Aorta (tissue), 5 donors: Measurements from ENCODE around the gene PLEKHG3. TPM values are rescaled to one million over a fixed set of nuclear protein-coding genes. Genes with fewer than 3 reads are reported as not detected.

Source experiments
- ATAC-seq: fragments of 200-7000 bp; cut with Tn5 transposase; one replicate; pipeline ENCODE4 v1.9.1; 2022; ENCODE audit warnings: moderate library complexity; ENCODE audit not compliant: low FRiP score
- DNase-seq, 2 donors: peaks; one replicate each; pipeline ENCODE4 v3.0.0-alpha.2; 2020
- H3K27ac ChIP-seq, 2 donors: one replicate each; pipeline ENCODE4 v1.5.1; 2013; ENCODE audit warnings: low read length in 2 of 2, mild to moderate bottlenecking in 2 of 2, moderate library complexity in 2 of 2, control low read depth in 1 of 2, inconsistent platforms in 1 of 2, low read depth in 1 of 2
- H3K27me3 ChIP-seq, 2 donors: one replicate each; pipeline ENCODE4 v1.6.1; 2013; ENCODE audit warnings: control low read depth in 1 of 2, low read length in 1 of 2, mild to moderate bottlenecking in 1 of 2, moderate library complexity in 1 of 2; ENCODE audit not compliant: insufficient read depth in 2 of 2, control insufficient read depth in 1 of 2
- H3K36me3 ChIP-seq, 2 donors: one replicate each; pipeline ENCODE4 v1.6.1; 2013; ENCODE audit warnings: control low read depth in 1 of 2, low read length in 1 of 2, mild to moderate bottlenecking in 1 of 2; ENCODE audit not compliant: insufficient read depth in 2 of 2, control insufficient read depth in 1 of 2
- H3K4me1 ChIP-seq, 2 donors: one replicate each; pipeline ENCODE4 v1.6.1; 2013; ENCODE audit warnings: low read length in 2 of 2, control low read depth in 1 of 2, mild to moderate bottlenecking in 1 of 2, moderate library complexity in 1 of 2; ENCODE audit not compliant: insufficient read depth in 2 of 2, control insufficient read depth in 1 of 2
- H3K4me3 ChIP-seq, 2 donors: one replicate each; pipeline ENCODE4 v1.5.1; 2013; ENCODE audit warnings: low read length in 2 of 2, control low read depth in 1 of 2, mild to moderate bottlenecking in 1 of 2
- H3K9me3 ChIP-seq: one replicate; pipeline ENCODE4 v1.6.1; 2013; ENCODE audit warnings: mild to moderate bottlenecking, low read length; ENCODE audit not compliant: control insufficient read depth
- WGBS, 2 donors: extraction: QIAGEN DNeasy Blood & Tissue Kit; methylation state at CpG; one replicate each; pipeline ENCODE4 v1.1.7; 2013; 5-methylcytosine and 5-hydroxymethylcytosine counted together
- intact Hi-C, 2 donors: fragments of 100-400 bp; cut with DNase I; formaldehyde crosslinking; loops; one replicate each; pipeline versions ENCODE4 v1.14.2 to v1.15.0; 2022
- polyA plus RNA-seq, 2 donors: library from polyadenylated mRNA; stranded (reverse); fragments of 200-250 nt; gene quantifications; one replicate each; pipeline ENCODE4 v1.2.3, GENCODE V29; 2013
- total RNA-seq, 2 donors: library from RNA; stranded (reverse); fragmentation: NEBNext Ultra II Directional; extraction: Animal tissue kit (Norgen Biotek cat#: 25700); gene quantifications; one replicate each; pipeline ENCODE4 v1.2.1, GENCODE V29; 2021
- donor health status: healthy with polysubstance abuse.
- donor health status: Bipolar disorder and iron deficiency.
- donor health status: DM: no; HTN: no; CAD: no.
- donor health status: DM: no; HTN: no; CAD: no.
- donor health status: DM: yes; HTN: yes; CAD: no.

The PLEKHG3 gene
- total and polyA plus RNA-seq, 4 donors = 10.9 to 82.9 (median 48.2) TPM

- DNase-seq = no peak
- no peak for ATAC-seq
- Histone ChIP-seq H3K4me3 (no peak overlapping the region), H3K27ac (peak overlapping the region in 1 of 2 donors; percentile 75), H3K4me1 (peaks cover 0 to 2% of the 10 kb centered on the region in 2 donors), H3K36me3 (no peaks in the 10 kb centered on the region), H3K27me3 (no peaks in the 10 kb centered on the region), H3K9me3 (no peaks in the 10 kb centered on the region)
- intact Hi-C loops = loop anchor here in 1 of 2 donors (5.0 to 10.0 kb wide), 3 partner anchors 34 to 217 kb away; partner anchors contain the start of genes HSPA2 and PPP1R36
- whole genome bisulfite sequencing, 2 donors = 28 to 31% methylated on average over 5 of the region's 5 CpGs
Observed at GRCh38 chr14:64761441-64762043, 57.3 kb downstream of the PLEKHG3 start.

- intact Hi-C loops = loop anchor here in 1 of 2 donors (5.0 to 10.0 kb wide), 3 partner anchors 35 to 218 kb away; partner anchors contain the start of genes HSPA2 and PPP1R36
- Histone ChIP-seq H3K4me3 (no peak overlapping the region), H3K4me1 (peaks cover 0 to 2% of the 10 kb centered on the region in 2 donors), H3K27me3 (no peaks in the 10 kb centered on the region), H3K36me3 (no peaks in the 10 kb centered on the region), H3K27ac (peak overlapping the region in 1 of 2 donors; percentile 75), H3K9me3 (no peaks in the 10 kb centered on the region)
- ATAC-seq (peak; percentile 51), DNase-seq (peak; percentile 90 to 92)
- WGBS, 2 donors = 5 to 7% methylated on average over 19 of the region's 19 CpGs
Observed at GRCh38 chr14:64762044-64763034, 58.1 kb downstream of the PLEKHG3 start.

- H3K4me1 ChIP-seq = no peaks in the 10 kb centered on the region
Observed at GRCh38 chr14:64763085-64763782, 59.0 kb downstream of the PLEKHG3 start.

GRCh38 chr14:64763801-64764621, 59.8 kb downstream of the PLEKHG3 start:
- Histone ChIP-seq H3K4me3 (no peak overlapping the region), H3K4me1 (no peaks in the 10 kb centered on the region)
- peak; percentile 4 for ATAC-seq

More at GRCh38 chr14:64763085-64763782, 59.0 kb downstream of the PLEKHG3 start:
- Histone ChIP-seq H3K27ac (peak overlapping the region in 1 of 2 donors; percentile 75), H3K9me3 (no peaks in the 10 kb centered on the region), H3K27me3 (no peaks in the 10 kb centered on the region), H3K4me3 (no peak overlapping the region), H3K36me3 (no peaks in the 10 kb centered on the region)
- no peak for ATAC-seq
- no peak for DNase-seq
- intact Hi-C loops = loop anchor here in 1 of 2 donors (5.0 to 10.0 kb wide), 3 partner anchors 36 to 218 kb away; partner anchors contain the start of genes HSPA2 and PPP1R36
- 84 to 89% methylated on average over 11 of the region's 11 CpGs for WGBS, 2 donors

GRCh38 chr14:64764641-64765520, 60.7 kb downstream of the PLEKHG3 start:
- peak; percentile 90 for ATAC-seq
- H3K9me3 ChIP-seq = no peaks in the 10 kb centered on the region
- H3K4me3 ChIP-seq = no peak overlapping the region
- H3K27me3 ChIP-seq = no peaks in the 10 kb centered on the region
- no peaks in the 10 kb centered on the region for H3K4me1 ChIP-seq
- peak; percentile 83 to 91 for DNase-seq
- intact Hi-C loops = loop anchor here (1.0 to 10.0 kb wide), 5 partner anchors 38 to 220 kb away; partner anchors contain the start of genes HSPA2 (in 1 of the 2) and PPP1R36 (in 1 of the 2)
- H3K27ac ChIP-seq = no peak overlapping the region
- 22 to 29% methylated on average over 21 to 29 of the region's 29 CpGs for WGBS, 2 donors
- no peaks in the 10 kb centered on the region for H3K36me3 ChIP-seq

More at GRCh38 chr14:64763801-64764621, 59.8 kb downstream of the PLEKHG3 start:
- no peaks in the 10 kb centered on the region for H3K36me3 ChIP-seq
- DNase-seq = peak in 1 of 2 donors; percentile 75
- no peaks in the 10 kb centered on the region for H3K9me3 ChIP-seq
- intact Hi-C loops = loop anchor here (1.0 to 10.0 kb wide), 5 partner anchors 37 to 219 kb away; partner anchors contain the start of genes HSPA2 (in 1 of the 2) and PPP1R36 (in 1 of the 2)
- H3K27ac ChIP-seq = peak overlapping the region in 1 of 2 donors; percentile 4
- 41 to 46% methylated on average over 18 of the region's 18 CpGs for WGBS, 2 donors
- no peaks in the 10 kb centered on the region for H3K27me3 ChIP-seq

- ATAC-seq = no peak
- 92 to 96% methylated on average over 4 of the region's 4 CpGs for WGBS, 2 donors
Observed at GRCh38 chr14:64765740-64766302, 61.6 kb downstream of the PLEKHG3 start.

More at GRCh38 chr14:64765740-64766302, 61.6 kb downstream of the PLEKHG3 start:
- Histone ChIP-seq H3K4me1 (no peaks in the 10 kb centered on the region), H3K27ac (no peak overlapping the region), H3K27me3 (no peaks in the 10 kb centered on the region), H3K4me3 (no peak overlapping the region), H3K9me3 (no peaks in the 10 kb centered on the region), H3K36me3 (no peaks in the 10 kb centered on the region)
- intact Hi-C loops = loop anchor here (2.0 to 10.0 kb wide), 2 partner anchors 93 to 221 kb away; partner anchors contain the start of genes HSPA2 (in 1 of the 2) and PPP1R36 (in 1 of the 2)
- peak in 1 of 2 donors; percentile 34 for DNase-seq
